Left ventricle myocardium superior (tissue), 1 donor: ENCODE results near the gene NPFFR2. TPM values are rescaled to one million over a fixed set of nuclear protein-coding genes. Genes with fewer than 3 reads are reported as not detected.
"Not testable (repeated sequence)": the region's sequence is repeated elsewhere in the genome, so short reads cannot be mapped to it uniquely, and the experiment has no call there.

ENCODE experiments used
- ATAC-seq: fragments of 200-7000 bp; cut with Tn5 transposase; one replicate; pipeline ENCODE4 v1.9.1; 2020; ENCODE audit warnings: mild to moderate bottlenecking, moderate library complexity
- DNase-seq: peaks from one replicate; pipeline ENCODE4 v3.0.0-alpha.2; 2020
- intact Hi-C: fragments of 100-400 bp; cut with micrococcal nuclease; formaldehyde crosslinking; loops from one replicate; pipeline ENCODE4 v1.11.0; 2022
- long read RNA-seq: library from polyadenylated mRNA; unstranded; transcript quantifications from one replicate; pipeline ENCODE4 v2.0.0, GENCODE V29; 2021
- total RNA-seq: library from RNA; stranded (reverse); fragmentation: NEBNext Ultra II Directional; extraction: Animal tissue kit (Norgen Biotek cat#: 25700); gene quantifications from one replicate; pipeline ENCODE4 v1.2.1, GENCODE V29; 2021
- donor health status: DM: no; HTN: yes; CAD: no; lungs with severe emphysema.

Gene NPFFR2
- not detected for total RNA-seq
- long read RNA-seq: 0 reads

GRCh38 chr4:72031868-72032608 lies at the start of gene NPFFR2:
TSS of gene NPFFR2 (plus strand) at chr4:72032000. CDS start at chr4:72128592, 96,592 bp downstream.
- intact Hi-C loops: no loop called here
- ATAC-seq (no peak), DNase-seq (peak; percentile 26)

DNA sequence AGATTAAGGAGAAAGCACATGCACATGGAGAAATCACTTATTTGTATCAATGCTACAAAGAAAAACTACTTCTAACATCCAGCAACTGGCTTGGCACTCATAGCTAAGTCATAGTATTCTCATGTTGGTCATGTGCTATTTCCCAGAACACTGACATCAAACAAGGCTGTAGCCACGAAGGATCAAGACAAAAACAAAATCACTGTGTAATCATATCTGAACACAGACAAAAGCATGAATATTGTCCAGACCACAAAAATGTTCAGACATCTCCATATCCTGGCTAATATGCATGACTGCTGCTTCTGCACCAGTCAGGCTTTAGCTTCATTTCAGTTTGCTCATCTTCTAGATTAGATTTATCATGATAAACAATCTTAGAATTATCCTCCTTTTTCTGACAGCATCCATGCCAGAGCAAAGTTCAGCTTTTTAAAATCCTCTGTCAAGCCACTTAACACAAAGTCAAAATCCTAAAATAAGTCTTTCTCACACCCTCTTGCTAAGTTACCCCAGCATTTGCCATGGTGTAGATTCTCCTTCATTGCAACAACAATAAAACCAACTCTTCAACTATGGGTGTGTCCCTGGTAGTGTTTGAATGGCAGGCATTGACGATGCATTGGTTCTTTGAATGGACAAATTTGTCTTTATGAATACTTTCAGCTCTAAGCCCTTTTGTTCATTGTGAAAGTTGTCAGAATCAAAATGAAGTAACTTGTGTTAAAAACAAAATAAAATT lies 39.1 kb upstream of the NPFFR2 start:
- ATAC-seq: no peak
- DNase-seq: no peak
- intact Hi-C loops: no loop called here

GRCh38 chr4:71994559-71994958 lies 37.2 kb upstream of the NPFFR2 start:
- no peak for DNase-seq
- intact Hi-C loops: no loop called here
- ATAC-seq: no peak

DNA sequence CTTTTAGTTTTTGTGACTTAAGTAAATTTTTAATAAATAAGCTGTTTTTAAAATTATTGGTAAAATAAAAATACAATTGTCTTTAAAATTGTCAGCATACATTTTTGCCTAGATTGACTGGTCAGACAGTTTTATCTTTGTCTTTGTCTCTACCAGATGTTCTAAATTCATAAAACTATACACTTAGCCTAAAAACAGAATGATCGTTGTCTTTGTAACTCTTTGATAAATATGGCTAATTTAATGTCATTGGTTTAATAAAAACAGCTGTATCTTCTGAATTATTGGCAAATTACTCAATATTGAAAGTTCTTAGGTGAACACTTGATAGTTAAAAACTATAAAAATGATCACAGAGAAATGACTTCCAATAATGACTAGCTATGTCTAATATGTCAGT lies 36.5 kb upstream of the NPFFR2 start:
- intact Hi-C loops: no loop called here
- ATAC-seq: no peak
- DNase-seq: no peak

GRCh38 chr4:72006586-72006985 lies 25.2 kb upstream of the NPFFR2 start:
- intact Hi-C loops: no loop called here
- DNase-seq (no peak), ATAC-seq (no peak)

- intact Hi-C loops: no loop called here
- no peak for ATAC-seq
- no peak for DNase-seq
Measured at GRCh38 chr4:72011906-72012305, 19.9 kb upstream of the NPFFR2 start.

DNA sequence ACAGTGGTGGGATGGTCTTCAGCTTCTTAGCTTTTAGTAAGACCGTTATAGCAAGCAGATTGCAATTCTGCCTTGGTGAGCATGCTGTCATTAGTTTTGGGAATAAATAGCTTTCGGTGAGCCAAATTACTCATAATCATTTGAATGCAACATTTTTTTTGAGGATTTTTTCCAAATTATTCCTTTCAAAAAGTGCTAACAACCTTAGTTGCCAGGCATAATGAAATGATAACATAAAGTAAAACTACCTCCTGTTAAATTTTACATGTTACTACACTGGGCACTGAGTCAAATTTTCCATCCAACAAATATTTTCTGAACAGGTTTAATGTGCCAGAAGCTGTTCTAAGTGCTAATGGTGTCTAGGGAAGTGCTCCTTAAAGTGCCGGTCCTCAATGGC lies 15.8 kb upstream of the NPFFR2 start:
- ATAC-seq (no peak), DNase-seq (no peak)
- intact Hi-C loops: no loop called here

DNA sequence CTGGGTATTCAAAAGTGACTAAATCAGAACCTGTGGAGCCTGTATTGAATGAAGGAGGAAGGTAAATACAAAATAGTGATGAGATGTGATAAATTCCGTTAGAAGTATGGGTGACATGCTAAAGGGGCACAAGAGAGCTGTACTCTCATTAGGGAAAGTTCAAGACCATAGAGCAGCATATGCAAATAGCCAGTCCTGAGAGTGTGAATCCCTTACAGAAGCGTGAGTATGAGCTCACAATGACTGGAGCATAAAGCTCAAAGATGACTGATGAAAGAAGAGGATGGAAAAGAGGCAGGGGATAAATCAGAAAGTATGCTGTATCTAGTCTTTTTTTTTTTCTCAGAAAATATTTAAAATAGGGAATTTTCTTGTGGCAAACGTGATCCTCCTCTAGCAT lies 12.1 kb upstream of the NPFFR2 start:
- intact Hi-C loops: no loop called here
- ATAC-seq: no peak
- no peak for DNase-seq

DNA sequence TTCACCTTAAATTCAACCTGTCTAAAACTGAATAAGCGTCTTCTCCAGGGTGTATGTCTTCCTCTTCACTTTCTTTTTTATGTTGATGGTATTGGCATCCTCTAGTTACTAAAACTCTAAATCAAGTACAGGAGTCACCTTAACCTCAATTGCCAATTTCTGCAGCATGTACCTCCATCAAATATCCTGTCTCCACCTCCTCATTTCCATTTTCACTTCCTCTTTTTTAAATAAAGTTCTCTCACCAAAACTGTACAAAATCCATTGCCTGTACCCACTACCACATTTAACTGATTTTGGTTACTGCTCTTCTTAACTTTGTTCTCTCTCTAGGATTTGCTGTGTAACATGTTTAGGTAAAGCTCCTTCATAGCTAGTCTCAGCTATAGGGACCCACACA lies 9.2 kb upstream of the NPFFR2 start:
- no peak for ATAC-seq
- intact Hi-C loops: no loop called here
- no peak for DNase-seq

- ATAC-seq: no peak
- intact Hi-C loops: no loop called here
Measured at GRCh38 chr4:72055566-72055965, 23.8 kb downstream of the NPFFR2 start.

DNA sequence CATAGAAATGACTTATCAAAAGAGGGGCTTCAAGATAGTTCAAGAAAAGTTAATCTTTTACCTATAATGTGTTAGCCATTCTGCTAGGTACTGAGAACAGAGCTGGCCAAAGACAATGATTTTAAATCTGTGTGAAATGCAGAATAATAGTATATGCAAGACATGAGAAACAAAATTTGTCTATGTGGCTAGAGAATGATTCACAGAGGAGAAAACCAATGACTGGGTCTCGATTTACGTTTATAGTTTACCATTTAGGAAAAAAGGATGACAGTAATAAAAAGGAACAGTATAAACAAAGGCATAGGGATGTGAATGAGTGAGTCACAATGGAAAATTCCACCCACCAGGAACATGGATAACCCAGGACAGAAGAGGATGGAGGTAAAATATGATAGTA lies 31.9 kb downstream of the NPFFR2 start:
- no peak for ATAC-seq

More at GRCh38 chr4:72055566-72055965, 23.8 kb downstream of the NPFFR2 start:
- no peak for DNase-seq

DNA sequence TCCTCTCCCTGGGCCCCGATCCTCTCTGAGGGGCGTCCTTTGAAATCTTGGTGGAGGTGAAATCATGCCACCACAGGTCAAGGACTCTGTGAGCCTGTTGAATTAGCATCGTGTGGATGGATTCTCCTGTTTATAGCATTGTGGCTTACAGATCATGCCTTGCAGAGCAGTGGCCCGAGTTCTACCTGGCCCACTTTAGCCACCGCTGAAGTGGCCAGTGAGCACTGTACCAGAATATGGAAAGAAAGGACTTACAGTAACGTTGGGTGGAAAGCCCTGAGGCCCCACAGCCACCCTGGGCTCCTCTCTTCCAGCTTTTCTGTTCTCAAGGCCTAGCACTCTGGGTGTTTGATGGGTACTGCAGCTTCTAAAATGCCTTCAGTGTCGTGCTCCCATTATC lies 35.3 kb downstream of the NPFFR2 start:
- no peak for ATAC-seq
- intact Hi-C loops: no loop called here

More for the DNA sequence above, 31.9 kb downstream of the NPFFR2 start:
- no peak for DNase-seq
- intact Hi-C loops: no loop called here

DNA sequence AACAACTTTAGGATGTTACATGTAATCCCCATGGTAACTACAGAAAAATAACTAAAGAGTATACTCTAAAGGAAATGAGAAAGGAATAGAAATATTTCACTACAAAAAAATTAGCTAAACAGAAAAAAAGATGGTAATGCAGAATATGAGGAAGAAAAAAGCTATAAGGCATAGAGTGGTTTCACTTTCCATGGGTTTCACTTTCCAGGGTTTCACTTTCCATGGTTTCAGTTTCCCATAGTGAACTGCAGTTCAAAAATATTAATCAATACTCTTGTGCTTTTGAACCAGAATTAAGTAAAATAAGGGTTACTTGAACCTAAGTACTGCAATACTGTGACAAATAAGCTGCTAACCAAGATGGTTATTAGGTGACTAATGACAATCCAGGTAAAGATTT lies 42.0 kb downstream of the NPFFR2 start:
- DNase-seq: no peak
- ATAC-seq: no peak
- intact Hi-C loops: no loop called here

More for the DNA sequence above, 35.3 kb downstream of the NPFFR2 start:
- DNase-seq: no peak

DNA sequence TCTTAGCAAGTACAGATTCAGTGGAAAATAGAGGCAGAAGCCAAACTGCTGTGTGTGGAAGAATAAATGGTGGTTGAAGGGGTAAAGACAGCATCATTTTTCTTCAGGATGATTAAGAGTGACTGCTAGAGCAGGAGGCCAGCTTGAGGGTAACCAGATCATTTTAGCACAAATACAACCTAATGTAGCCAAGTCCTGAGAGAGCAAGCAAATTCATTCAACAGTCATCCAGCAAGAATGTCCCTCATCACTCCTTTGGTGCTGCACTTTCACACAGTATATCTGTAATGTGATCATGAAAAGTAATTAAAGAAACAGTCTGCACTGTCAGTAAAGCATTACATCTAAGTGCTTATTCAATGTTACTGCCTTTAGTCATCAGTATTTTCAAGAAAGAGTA lies 44.8 kb downstream of the NPFFR2 start:
- ATAC-seq (no peak), DNase-seq (no peak)
- intact Hi-C loops: no loop called here

DNA sequence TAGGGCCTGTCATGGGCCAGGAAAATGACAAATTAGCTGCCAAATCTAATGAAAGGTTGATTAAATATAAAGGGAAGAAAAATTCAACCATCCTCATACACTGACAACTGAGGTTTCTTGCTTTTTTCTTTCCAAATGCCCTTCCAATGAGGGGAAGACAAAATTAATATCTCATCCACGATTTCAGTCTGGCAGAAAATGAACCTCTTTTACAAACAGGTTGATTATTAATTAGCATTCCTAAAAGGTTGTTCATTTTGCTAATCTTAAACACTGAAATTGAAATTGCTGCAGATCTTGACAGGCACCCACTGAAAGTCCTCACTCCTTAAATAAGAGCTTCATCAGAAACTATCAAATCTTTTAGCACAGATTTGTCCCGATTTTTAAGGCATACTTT lies 45.5 kb downstream of the NPFFR2 start:
- intact Hi-C loops: no loop called here
- no peak for ATAC-seq
- no peak for DNase-seq

DNA sequence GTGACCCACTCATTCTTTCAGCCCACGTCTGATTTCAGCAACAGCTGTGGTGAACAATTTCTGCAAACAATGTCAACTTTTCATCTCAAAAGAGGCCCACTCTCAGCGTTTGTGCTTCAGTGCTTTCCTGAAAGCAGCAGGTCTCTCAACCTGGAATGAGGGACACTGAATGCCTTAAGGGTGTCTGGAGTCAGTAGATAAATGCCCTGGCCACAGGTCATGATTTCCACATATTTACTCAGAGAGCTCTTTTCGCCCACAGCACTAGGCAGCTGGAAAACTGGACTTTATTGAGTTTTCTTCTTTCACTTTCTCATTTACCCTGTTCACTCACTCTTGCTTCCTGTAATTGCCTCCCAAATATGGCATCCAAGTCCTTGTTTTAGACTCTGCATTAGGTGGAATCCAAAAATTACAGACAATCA lies 52.8 kb downstream of the NPFFR2 start:
- intact Hi-C loops: no loop called here
- ATAC-seq: no peak
- DNase-seq: no peak

GRCh38 chr4:72090606-72091005 lies 58.8 kb downstream of the NPFFR2 start:
- intact Hi-C loops, DNase-seq, ATAC-seq: not testable (repeated sequence)

DNA sequence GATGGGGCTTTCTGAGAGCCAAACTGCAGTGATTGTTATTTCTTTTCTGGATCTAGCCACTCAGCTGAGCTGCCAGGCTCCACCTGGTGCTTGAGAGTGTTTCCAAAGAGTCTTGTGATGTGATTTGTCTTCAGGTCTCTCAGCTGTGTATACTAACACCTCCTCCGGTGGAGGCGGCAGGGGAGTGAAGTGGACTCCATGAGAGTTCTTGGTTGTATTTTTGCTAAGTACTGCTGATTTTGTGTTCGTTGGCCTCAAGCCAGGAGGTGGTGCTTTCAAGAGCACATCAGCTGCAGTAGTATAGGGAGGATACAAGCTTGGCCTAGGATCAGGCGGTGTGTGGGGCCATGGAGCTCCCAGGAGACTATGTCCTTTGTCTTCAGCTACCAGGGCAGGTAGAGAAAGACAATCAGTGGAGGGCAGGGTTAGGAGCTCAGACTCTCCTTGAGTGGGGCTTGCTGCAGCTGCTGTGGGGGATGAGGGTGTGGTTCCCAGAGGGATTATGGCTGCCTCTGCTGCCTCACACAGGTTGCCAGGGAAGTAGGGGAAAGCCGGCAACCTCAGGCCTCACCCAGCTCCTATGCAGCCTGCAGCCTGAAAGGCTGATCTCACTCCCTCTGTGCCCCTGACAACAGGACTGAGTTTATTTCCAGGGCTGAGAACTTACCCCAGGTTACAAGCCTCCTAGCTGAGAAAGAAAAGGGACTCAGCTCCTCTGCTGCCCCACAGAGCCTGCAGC lies 62.4 kb downstream of the NPFFR2 start:
- no peak for DNase-seq
- ATAC-seq: no peak
- intact Hi-C loops: no loop called here

DNA sequence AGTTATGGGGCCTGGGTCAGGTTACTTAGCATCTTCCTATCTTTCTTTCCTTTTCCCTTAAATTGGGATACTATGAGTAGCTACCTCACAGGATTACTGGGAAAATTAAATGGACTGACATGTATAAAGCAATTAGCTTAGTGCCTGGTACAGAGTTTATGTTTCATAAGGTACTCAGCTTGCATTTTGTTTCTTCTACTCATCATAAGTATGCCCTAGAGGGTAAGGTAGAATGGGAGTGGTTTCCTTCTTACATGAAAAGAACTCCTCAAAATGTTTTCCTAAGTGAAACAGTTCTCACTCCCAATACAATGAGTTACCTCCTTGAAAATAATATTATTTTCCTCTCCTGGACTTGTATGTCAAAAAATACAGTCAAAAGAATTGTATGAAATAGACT lies 75.7 kb downstream of the NPFFR2 start:
- DNase-seq: no peak
- ATAC-seq: no peak
- intact Hi-C loops: no loop called here

DNA sequence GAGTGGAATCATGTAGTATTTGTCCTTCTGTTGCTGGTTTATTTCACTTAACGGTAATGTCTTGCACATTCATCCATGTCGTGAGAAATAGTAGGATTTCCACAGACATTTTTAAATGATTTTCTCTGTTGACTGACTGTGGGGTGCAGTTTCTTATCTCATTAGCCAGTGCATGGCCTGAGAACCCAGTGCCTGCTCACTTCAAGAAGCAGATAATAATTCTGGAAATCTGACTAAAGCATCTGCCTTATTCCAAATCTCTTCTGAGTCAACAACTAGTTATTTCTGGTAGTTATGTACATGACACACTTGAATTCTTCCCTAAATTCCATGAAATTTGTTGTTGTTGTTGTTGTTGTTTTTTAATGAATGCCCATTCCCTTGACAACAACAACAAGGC lies 77.6 kb downstream of the NPFFR2 start:
- ATAC-seq: no peak

More for the DNA sequence above, 77.6 kb downstream of the NPFFR2 start:
- DNase-seq: no peak
- intact Hi-C loops: no loop called here
